GM12878 (cell line): ENCODE results near the gene METAP1D. TPM values are rescaled to one million over a fixed set of nuclear protein-coding genes. Genes with fewer than 3 reads are reported as not detected.

Experiments used
- ATAC-seq: fragments of 200-7000 bp; cut with Tn5 transposase; 3 replicates; pipeline ENCODE4 v1.9.1; 2020; ENCODE audit warnings: mild to moderate bottlenecking, moderate library complexity
- BruUV-seq: library from RNA; stranded (reverse); fragments of 400-500 nt; replicated peaks from 2 replicates; lab custom pipeline; 2021; lab: Mats Ljungman, UMichigan
- CTCF ChIA-PET: fragments of 300-600 bp; sonication (Branson Sonifier 250); formaldehyde crosslinking; extraction: SDS; loops from one replicate; lab custom pipeline; 2021; ENCODE audit warnings: inconsistent platforms; lab: Yijun Ruan, JAX
- POLR2A ChIA-PET: fragments of 350-600 bp; formaldehyde crosslinking; extraction: SDS; loops from one replicate; lab custom pipeline; 2021; ENCODE audit warnings: inconsistent platforms; lab: Charles Lee
- RAD21 ChIA-PET: fragments of 300-600 bp; sonication (Branson Sonifier 250); formaldehyde crosslinking; loops from one replicate; lab custom pipeline; 2023; ENCODE audit warnings: antibody characterized with exemption; ENCODE audit not compliant: unreplicated experiment; lab: Charles Lee
- SMC1A ChIA-PET: fragments of 300-600 bp; sonication (Branson Sonifier 250); formaldehyde crosslinking; loops from one replicate; lab custom pipeline; 2023; ENCODE audit not compliant: unreplicated experiment, uncharacterized antibody; lab: Charles Lee
- DNase-seq: peaks from one replicate; pipeline ENCODE4 v3.0.0-alpha.2; 2011; ENCODE audit warnings: low read depth, low spot score
- FAIRE-seq: peaks from 3 replicates; lab custom pipeline; 2011; peaks lifted over from hg19 to GRCh38; lab: Jason Lieb, UNC
- H2AFZ ChIP-seq: 2 replicates; pipeline ENCODE4 v1.6.0; 2011; ENCODE audit warnings: low read depth, low read length, control low read depth; ENCODE audit not compliant: control insufficient read depth
- H3K27ac ChIP-seq: 2 replicates; pipeline ENCODE4 v1.5.1; 2011; ENCODE audit warnings: control low read depth; ENCODE audit not compliant: control insufficient read depth, insufficient read depth
- H3K27me3 ChIP-seq, 2 experiments: replicated peaks in 1 of 2; 2 replicates each; pipeline versions ENCODE4 v1.6.0 to v1.6.1; 2011; ENCODE audit warnings: low read length in 1 of 2; ENCODE audit not compliant: control insufficient read depth in 2 of 2, insufficient read depth in 2 of 2
- H3K36me3 ChIP-seq, 2 experiments: 2 replicates each; pipeline ENCODE4 v1.5.1; 2011; ENCODE audit warnings: low read length in 1 of 2; ENCODE audit not compliant: control insufficient read depth in 2 of 2, insufficient read depth in 2 of 2
- H3K4me1 ChIP-seq: 2 replicates; pipeline ENCODE4 v1.6.1; 2011; ENCODE audit warnings: mild to moderate bottlenecking, low read length, moderate library complexity, mixed read lengths; ENCODE audit not compliant: control insufficient read depth, insufficient read depth
- H3K4me2 ChIP-seq: 2 replicates; pipeline ENCODE4 v1.6.0; 2011; ENCODE audit warnings: control low read depth; ENCODE audit not compliant: control insufficient read depth, insufficient read depth
- H3K4me3 ChIP-seq: fragments of 200-600 bp; sonication (generic); 2 replicates; pipeline ENCODE4 v1.5.1; 2016
- H3K79me2 ChIP-seq: 2 replicates; pipeline ENCODE4 v1.6.0; 2011; ENCODE audit warnings: low read length; ENCODE audit not compliant: control insufficient read depth, insufficient read depth
- H3K9ac ChIP-seq: 2 replicates; pipeline ENCODE4 v1.8.0; 2011; ENCODE audit warnings: low read length, control low read depth, mixed read lengths; ENCODE audit not compliant: control insufficient read depth, insufficient read depth
- H3K9me3 ChIP-seq: replicated peaks from 3 replicates; pipeline ENCODE4 v1.5.1; 2011; ENCODE audit warnings: mild to moderate bottlenecking, low read length; ENCODE audit not compliant: control insufficient read depth, insufficient read depth
- H4K20me1 ChIP-seq: 2 replicates; pipeline ENCODE4 v1.6.0; 2011; ENCODE audit not compliant: control insufficient read depth, insufficient read depth
- CBX5 ChIP-seq: sonication (generic); IDR thresholded peaks from 2 replicates; pipeline ENCODE4 v1.6.1; 2016; ENCODE audit warnings: low read depth, moderate library complexity, mild to moderate bottlenecking, inconsistent platforms
- EP300 ChIP-seq, 2 experiments: fragments of 150-350 bp in 1 of 2; IDR thresholded peaks; 2 replicates each; pipeline ENCODE4 v1.6.1; 2011 to 2012; ENCODE audit warnings: low read depth in 2 of 2, low read length in 2 of 2, borderline replicate concordance in 1 of 2, improper control_type of control experiment in 1 of 2, inconsistent platforms in 1 of 2; ENCODE audit not compliant: control insufficient read depth in 1 of 2
- ESRRA ChIP-seq: IDR thresholded peaks from 2 replicates; pipeline ENCODE4 v1.6.1; 2012; ENCODE audit warnings: mild to moderate bottlenecking, low read length, improper control_type of control experiment
- NFIC ChIP-seq: IDR thresholded peaks from 2 replicates; pipeline ENCODE4 v1.6.1; 2012; ENCODE audit warnings: low read depth, mild to moderate bottlenecking, inconsistent platforms, low read length, moderate library complexity
- NRF1 ChIP-seq: conservative IDR thresholded peaks from 2 replicates; pipeline ENCODE4 v1.6.1; 2011; ENCODE audit warnings: mild to moderate bottlenecking, low read depth, low read length, improper control_type of control experiment
- POLR2A ChIP-seq: IDR thresholded peaks from 2 replicates; pipeline ENCODE4 v1.6.1; 2011; ENCODE audit warnings: low read depth, mild to moderate bottlenecking, low read length
- SKIL ChIP-seq: fragments of 450-650 bp; IDR thresholded peaks from 2 replicates; pipeline ENCODE4 v1.6.1; 2017; ENCODE audit warnings: mild to moderate bottlenecking, low read depth, inconsistent platforms; ENCODE audit not compliant: poor library complexity, severe bottlenecking
- TARDBP ChIP-seq: IDR thresholded peaks from 2 replicates; pipeline ENCODE4 v1.6.1; 2016; ENCODE audit warnings: borderline replicate concordance
- TCF12 ChIP-seq: IDR thresholded peaks from 2 replicates; pipeline ENCODE4 v1.6.1; 2011; ENCODE audit warnings: low read depth, mild to moderate bottlenecking, low read length
- ZBTB4 ChIP-seq: fragments of 450-650 bp; formaldehyde crosslinking; IDR thresholded peaks from 2 replicates; pipeline ENCODE4 v1.4.0; 2022; ENCODE audit warnings: mild to moderate bottlenecking, moderate library complexity
- ZNF24 ChIP-seq: fragments of 450-650 bp; IDR thresholded peaks from 2 replicates; pipeline ENCODE4 v1.6.1; 2017; ENCODE audit warnings: antibody characterized with exemption, mild to moderate bottlenecking
- in situ Hi-C: fragments of 300-500 bp; cut with MboI; formaldehyde crosslinking; loops from 9 replicates; pipeline ENCODE4 v1.14.3; 2018; ENCODE audit warnings: mixed read lengths
- intact Hi-C: fragments of 100-400 bp; cut with micrococcal nuclease; formaldehyde crosslinking; loops from one replicate; pipeline ENCODE4 v1.14.2; 2022; ENCODE audit not compliant: unreplicated experiment
- polyA plus RNA-seq, 11 experiments: library from polyadenylated mRNA; depleted of rRNA in 4 of 11; unstranded in 6 of 11; stranded (reverse) in 5 of 11; fragments of >200 nt; fragmentation: Nextera tagmentation in 4 of 11; fragmentation: Illumina TruSeq in 1 of 11; extraction: Ambion mirVana in 4 of 11; extraction: Trizol in 1 of 11; gene quantifications; 1 replicate in 1 of 11; 2 replicates in 10 of 11; pipeline versions ENCODE4 v1.2.1 to v1.2.3, GENCODE V29; 2011 to 2016; ENCODE audit warnings: inconsistent platforms in 2 of 11, missing spikeins in 2 of 11, low read depth in 1 of 11
- total RNA-seq, 4 experiments: library from RNA; depleted of rRNA in 3 of 4; stranded (reverse); fragments of >200 nt in 3 of 4; fragmentation: Illumina TruSeq in 1 of 4; extraction: Trizol in 1 of 4; gene quantifications; 2 replicates each; pipeline versions ENCODE4 v1.2.1 to v1.2.3, GENCODE V29; 2013 to 2021

METAP1D gene
- total and polyA plus RNA-seq, 10 of the 15 experiments (the other 5 are each of a cell fraction or from before 2014, with no cell fraction given) = 4.5 to 12.1 (median 7.8) TPM

- intact Hi-C loops (loop anchor here (5.0 kb wide), 2 partner anchors 339 to 531 kb away; no protein-coding TSS in a partner anchor), in situ Hi-C loops (no loop called here)
- H3K79me2 ChIP-seq = no peaks in the 10 kb centered on the region
- H3K27me3 ChIP-seq = no peaks in the 10 kb centered on the region; a peak in 2 of 4 replicates
- no peak overlapping the region for H2AFZ ChIP-seq
- no TSS peak for BruUV-seq
- SMC1A ChIA-PET = interaction anchor here (0.6 to 1.7 kb wide), 2 partner anchors 12 to 683 kb away, joined by 3 to 5 read pairs; no protein-coding TSS in a partner anchor
- no peak for DNase-seq
- no peak overlapping the region for H3K27ac ChIP-seq
- TF ChIP-seq TARDBP (no peak), NRF1 (no peak)
- H3K4me1 ChIP-seq = no peaks in the 10 kb centered on the region
- no peaks in the 10 kb centered on the region for H4K20me1 ChIP-seq
- H3K4me3 ChIP-seq = no peak overlapping the region
- no peaks in the 10 kb centered on the region for H3K9me3 ChIP-seq
- POLR2A ChIA-PET = interaction anchor here (0.7 kb wide), 1 partner anchor 1422 kb away, joined by 5 read pairs; no protein-coding TSS in a partner anchor
- ATAC-seq = no peak
- no peak overlapping the region for H3K9ac ChIP-seq
- CTCF ChIA-PET = interaction anchor here (0.8 to 4.5 kb wide), 5 partner anchors 333 to 555 kb away, joined by 3 to 33 read pairs (median 13); no protein-coding TSS in a partner anchor
- RAD21 ChIA-PET = interaction anchor here (0.6 kb wide), 1 partner anchor 63 kb away, joined by 4 read pairs; no protein-coding TSS in a partner anchor
- H3K36me3 ChIP-seq = no peaks in the 10 kb centered on the region
- FAIRE-seq = no peak
- H3K4me2 ChIP-seq = no peak overlapping the region
Measured at GRCh38 chr2:172128484-172128883, 128.7 kb downstream of the METAP1D start.

GRCh38 chr2:172129404-172129803 lies 129.7 kb downstream of the METAP1D start:
- Histone ChIP-seq H3K27me3 (no peaks in the 10 kb centered on the region; a peak in 2 of 4 replicates), H3K79me2 (no peaks in the 10 kb centered on the region), H3K9me3 (no peaks in the 10 kb centered on the region), H4K20me1 (no peaks in the 10 kb centered on the region), H3K36me3 (no peaks in the 10 kb centered on the region), H2AFZ (no peak overlapping the region), H3K27ac (no peak overlapping the region), H3K9ac (no peak overlapping the region), H3K4me1 (no peaks in the 10 kb centered on the region), H3K4me2 (no peak overlapping the region), H3K4me3 (no peak overlapping the region)
- ChIA-PET RAD21 (interaction anchor here (0.6 kb wide), 1 partner anchor 427 kb away, joined by 3 read pairs; no protein-coding TSS in a partner anchor), POLR2A (no interaction called here), CTCF (interaction anchor here (0.6 to 4.5 kb wide), 6 partner anchors 48 to 556 kb away, joined by 3 to 33 read pairs (median 4); no protein-coding TSS in a partner anchor), SMC1A (interaction anchor here (0.8 to 1.0 kb wide), 2 partner anchors 30 to 423 kb away, joined by 3 read pairs; no protein-coding TSS in a partner anchor)
- no peak for ATAC-seq
- in situ Hi-C loops (no loop called here), intact Hi-C loops (loop anchor here (5.0 kb wide), 2 partner anchors 338 to 532 kb away; no protein-coding TSS in a partner anchor)
- FAIRE-seq = no peak
- no peak for DNase-seq
- BruUV-seq = no TSS peak
- TF ChIP-seq TCF12 (no peak), ESRRA (no peak), ZBTB4 (CRISPR knock-in tag) (no peak), ZNF24 (no peak), CBX5 (no peak), NFIC (no peak), EP300 (IDR thresholded peaks at IDR 0.05; ENCODE audit: borderline replicate concordance in 1 of 2, control insufficient read depth in 1 of 2, low read depth in 2 of 2, low read length in 2 of 2) (no peak), POLR2A (no peak), SKIL (no peak)
